H1 (cell line): ENCODE measurements around the gene NEMF. TPM values are rescaled to one million over a fixed set of nuclear protein-coding genes. Genes with fewer than 3 reads are reported as not detected.

Source experiments
- CTCF ChIA-PET: fragments of 300-600 bp; sonication (Branson Sonifier 250); formaldehyde crosslinking; loops from one replicate; lab custom pipeline; 2021; ENCODE audit not compliant: partially characterized antibody; lab: Charles Lee
- POLR2A ChIA-PET: fragments of 300-600 bp; sonication (Branson Sonifier 250); formaldehyde crosslinking; loops from one replicate; lab custom pipeline; 2021; ENCODE audit warnings: inconsistent platforms; ENCODE audit not compliant: partially characterized antibody; lab: Charles Lee
- DNase-seq, 2 experiments: peaks; one replicate each; pipeline versions ENCODE4 v3.0.0 to v3.0.0-alpha.2; 2010 to 2022; ENCODE audit warnings: low spot score in 2 of 2, low read depth in 1 of 2, mixed read lengths in 1 of 2
- FAIRE-seq: peaks from 2 replicates; lab custom pipeline; 2011; peaks lifted over from hg19 to GRCh38; lab: Jason Lieb, UNC
- H2AFZ ChIP-seq: 2 replicates; pipeline ENCODE4 v1.8.1; 2012; ENCODE audit warnings: low read length, inconsistent platforms
- H2AK5ac ChIP-seq: 2 replicates; pipeline ENCODE4 v1.6.1; 2013; ENCODE audit warnings: low read depth, low read length
- H2BK120ac ChIP-seq: replicated peaks from 2 replicates; pipeline ENCODE3; 2013; ENCODE audit warnings: low read depth, low read length, inconsistent platforms
- H2BK12ac ChIP-seq: 2 replicates; pipeline ENCODE4 v1.6.1; 2013; ENCODE audit warnings: low read depth, low read length
- H2BK15ac ChIP-seq: 2 replicates; pipeline ENCODE4 v1.6.1; 2013; ENCODE audit warnings: low read length
- H2BK20ac ChIP-seq: 2 replicates; pipeline ENCODE4 v1.6.1; 2013; ENCODE audit warnings: low read length
- H2BK5ac ChIP-seq: 2 replicates; pipeline ENCODE4 v1.6.1; 2013; ENCODE audit warnings: low read depth, low read length
- H3K14ac ChIP-seq: 2 replicates; pipeline ENCODE4 v1.6.1; 2013; ENCODE audit warnings: inconsistent platforms; ENCODE audit not compliant: insufficient read length
- H3K18ac ChIP-seq: 2 replicates; pipeline ENCODE4 v1.6.1; 2013; ENCODE audit warnings: low read length; ENCODE audit errors: extremely low read depth
- H3K23ac ChIP-seq: 2 replicates; pipeline ENCODE4 v1.6.1; 2013; ENCODE audit warnings: inconsistent platforms; ENCODE audit not compliant: insufficient read length
- H3K23me2 ChIP-seq: 2 replicates; pipeline ENCODE4 v1.6.1; 2013; ENCODE audit warnings: low read depth, low read length
- H3K27ac ChIP-seq: 2 replicates; pipeline ENCODE4 v1.6.1; 2011; ENCODE audit warnings: low read depth, low read length, inconsistent platforms
- H3K27me3 ChIP-seq, 4 experiments: replicated peaks in 1 of 4; 1 replicate in 1 of 4; 2 replicates in 3 of 4; pipeline versions ENCODE4 v1.6.1 to v1.8.1; 2011 to 2013; ENCODE audit warnings: low read length in 3 of 4, mild to moderate bottlenecking in 3 of 4, inconsistent platforms in 2 of 4, mixed read lengths in 2 of 4, moderate library complexity in 1 of 4; ENCODE audit not compliant: control insufficient read depth in 3 of 4, insufficient read depth in 3 of 4; ENCODE audit errors: extremely low read depth in 1 of 4
- H3K36me3 ChIP-seq, 4 experiments: 2 replicates each; pipeline versions ENCODE4 v1.6.1 to v1.8.1; 2011 to 2013; ENCODE audit warnings: mild to moderate bottlenecking in 4 of 4, low read length in 3 of 4, moderate library complexity in 2 of 4, control low read depth in 1 of 4, inconsistent platforms in 1 of 4; ENCODE audit not compliant: insufficient read depth in 4 of 4, control insufficient read depth in 2 of 4
- H3K4ac ChIP-seq: replicated peaks from 2 replicates; pipeline ENCODE3; 2013; ENCODE audit warnings: low read length, low read depth, mixed read lengths, inconsistent platforms; ENCODE audit not compliant: insufficient read length
- H3K4me1 ChIP-seq, 4 experiments: replicated peaks in 1 of 4; 1 replicate in 1 of 4; 2 replicates in 3 of 4; pipeline versions ENCODE4 v1.6.1 to v1.8.1; 2011 to 2013; ENCODE audit warnings: low read length in 3 of 4, inconsistent platforms in 2 of 4, mixed read lengths in 1 of 4; ENCODE audit not compliant: insufficient read depth in 4 of 4, control insufficient read depth in 3 of 4
- H3K4me2 ChIP-seq, 2 experiments: 2 replicates each; pipeline versions ENCODE4 v1.6.1 to v1.8.1; 2011 to 2013; ENCODE audit warnings: low read depth in 2 of 2, low read length in 2 of 2, control low read depth in 1 of 2, inconsistent platforms in 1 of 2, mild to moderate bottlenecking in 1 of 2; ENCODE audit not compliant: insufficient read depth in 1 of 2
- H3K4me3 ChIP-seq, 4 experiments: fragments of 200-600, 300-600 bp in 1 of 4; sonication (generic), shearing (Covaris generic), sonication (Bioruptor Twin) in 1 of 4; 2 replicates each; pipeline versions ENCODE4 v1.5.1 to v1.8.1; 2011 to 2016; ENCODE audit warnings: low read length in 4 of 4, low read depth in 3 of 4, control low read depth in 2 of 4, inconsistent platforms in 2 of 4, mild to moderate bottlenecking in 2 of 4, mixed read lengths in 1 of 4, moderate library complexity in 1 of 4; ENCODE audit not compliant: insufficient read depth in 2 of 4; ENCODE audit errors: extremely low read depth in 1 of 4
- H3K56ac ChIP-seq: replicated peaks from 2 replicates; pipeline ENCODE3; 2013; ENCODE audit warnings: low read depth, mild to moderate bottlenecking, mixed read lengths, low read length, inconsistent platforms; ENCODE audit not compliant: insufficient read length
- H3K79me1 ChIP-seq: 2 replicates; pipeline ENCODE4 v1.6.1; 2013; ENCODE audit warnings: low read depth, low read length, control low read depth
- H3K79me2 ChIP-seq, 2 experiments: 2 replicates each; pipeline versions ENCODE4 v1.6.1 to v1.8.1; 2012 to 2013; ENCODE audit warnings: low read length in 2 of 2, mild to moderate bottlenecking in 2 of 2, inconsistent platforms in 1 of 2; ENCODE audit not compliant: insufficient read depth in 2 of 2, control insufficient read depth in 1 of 2
- H3K9ac ChIP-seq, 4 experiments: replicated peaks in 1 of 4; 1 replicate in 1 of 4; 2 replicates in 3 of 4; pipeline versions ENCODE4 v1.6.1 to v1.8.1; 2011 to 2013; ENCODE audit warnings: low read depth in 3 of 4, low read length in 3 of 4, control low read depth in 2 of 4, mild to moderate bottlenecking in 2 of 4, moderate library complexity in 2 of 4, inconsistent platforms in 1 of 4; ENCODE audit errors: extremely low read depth in 1 of 4
- H3K9me3 ChIP-seq, 2 experiments: 2 replicates each; pipeline versions ENCODE4 v1.6.1 to v1.8.1; 2012 to 2013; ENCODE audit warnings: mild to moderate bottlenecking in 2 of 2, moderate library complexity in 2 of 2, control low read depth in 1 of 2, inconsistent platforms in 1 of 2, low read depth in 1 of 2, low read length in 1 of 2, mixed read lengths in 1 of 2; ENCODE audit not compliant: insufficient read depth in 2 of 2
- H4K20me1 ChIP-seq, 2 experiments: replicated peaks in 1 of 2; 2 replicates each; pipeline versions ENCODE3 to v1.8.1; 2011 to 2013; ENCODE audit warnings: inconsistent platforms in 2 of 2, low read length in 2 of 2, mild to moderate bottlenecking in 1 of 2; ENCODE audit not compliant: insufficient read depth in 2 of 2, control insufficient read depth in 1 of 2
- H4K5ac ChIP-seq: 2 replicates; pipeline ENCODE4 v1.6.1; 2013; ENCODE audit warnings: low read length, low read depth, mixed read lengths, inconsistent platforms; ENCODE audit not compliant: insufficient read length
- H4K8ac ChIP-seq: 2 replicates; pipeline ENCODE4 v1.8.0; 2013; ENCODE audit warnings: mild to moderate bottlenecking, moderate library complexity, low read length, inconsistent platforms; ENCODE audit not compliant: insufficient read depth; ENCODE audit errors: extremely low read depth
- H4K91ac ChIP-seq: replicated peaks from 2 replicates; pipeline ENCODE3; 2013; ENCODE audit warnings: low read length, mixed read lengths, inconsistent platforms; ENCODE audit not compliant: insufficient read length
- ASH2L ChIP-seq: fragments of 200-600, 300-600 bp; sonication (generic); IDR thresholded peaks from one replicate; pipeline ENCODE4 v1.7.1; 2017; ENCODE audit warnings: low read length
- BCL11A ChIP-seq, 2 experiments: IDR thresholded peaks; one replicate each; pipeline ENCODE4 v1.6.1; 2011; ENCODE audit warnings: low read depth in 2 of 2, low read length in 2 of 2, mild to moderate bottlenecking in 2 of 2
- CHD1 ChIP-seq: IDR thresholded peaks from 2 replicates; pipeline ENCODE4 v1.6.1; 2012; ENCODE audit warnings: low read depth, low read length, improper control_type of control experiment
- CHD2 ChIP-seq: IDR thresholded peaks from 2 replicates; pipeline ENCODE4 v1.6.1; 2012; ENCODE audit warnings: low read length, improper control_type of control experiment
- EGR1 ChIP-seq: IDR thresholded peaks from 2 replicates; pipeline ENCODE4 v1.6.1; 2011; ENCODE audit warnings: low read depth, low read length, borderline replicate concordance
- JUND ChIP-seq: IDR thresholded peaks from 2 replicates; pipeline ENCODE4 v1.6.1; 2011; ENCODE audit warnings: mild to moderate bottlenecking, improper control_type of control experiment, low read length
- KDM4A ChIP-seq: IDR thresholded peaks from one replicate; pipeline ENCODE4 v1.7.1; 2012; ENCODE audit warnings: low read depth, mild to moderate bottlenecking, moderate library complexity, low read length, inconsistent platforms; ENCODE audit not compliant: severe bottlenecking
- POLR2A ChIP-seq, 2 experiments: IDR thresholded peaks; 1 replicate in 1 of 2; 2 replicates in 1 of 2; pipeline ENCODE4 v1.6.1; 2011; ENCODE audit warnings: low read depth in 2 of 2, low read length in 2 of 2, mild to moderate bottlenecking in 2 of 2; ENCODE audit errors: control extremely low read depth in 1 of 2
- POLR2AphosphoS5 ChIP-seq: IDR thresholded peaks from 2 replicates; pipeline ENCODE4 v1.6.1; 2011; ENCODE audit warnings: low read depth, low read length
- SP2 ChIP-seq: IDR thresholded peaks from 2 replicates; pipeline ENCODE4 v1.6.1; 2012; ENCODE audit warnings: mild to moderate bottlenecking, low read length, inconsistent platforms
- TBP ChIP-seq: IDR thresholded peaks from 2 replicates; pipeline ENCODE4 v1.6.1; 2011; ENCODE audit warnings: low read depth, low read length, improper control_type of control experiment
- YY1 ChIP-seq: IDR thresholded peaks from 2 replicates; pipeline ENCODE4 v1.6.1; 2011; ENCODE audit warnings: low read depth, mild to moderate bottlenecking, low read length
- WGBS, 2 experiments: shearing (Covaris generic) in 1 of 2; methylation state at CpG; one replicate each; pipeline versions ENCODE4 v1.1.6 to v1.1.7; 2013 to 2015; ENCODE audit warnings: low lambda C conversion rate in 2 of 2, mixed read lengths in 2 of 2, inconsistent platforms in 1 of 2, low coverage in 1 of 2, missing lambda C conversion rate in 1 of 2; ENCODE audit not compliant: insufficient replicate concordance in 2 of 2, insufficient coverage in 1 of 2, insufficient read length in 1 of 2; ENCODE audit errors: extremely low coverage in 1 of 2, missing lambda C conversion rate in 1 of 2; 5-methylcytosine and 5-hydroxymethylcytosine counted together
- polyA plus RNA-seq, 7 experiments: library from polyadenylated mRNA; depleted of rRNA in 3 of 7; stranded (reverse) in 5 of 7; unstranded in 2 of 7; fragments of >200 nt in 5 of 7; fragments of 200-250 nt in 2 of 7; gene quantifications; 1 replicate in 5 of 7; 2 replicates in 1 of 7; 4 replicates in 1 of 7; pipeline versions ENCODE4 v1.2.1 to v1.2.3, GENCODE V29; 2011 to 2013; ENCODE audit warnings: missing spikeins in 2 of 7, mixed read lengths in 2 of 7
- total RNA-seq: library from RNA; stranded (reverse); fragmentation: NEBNext Ultra II Directional; extraction: Animal tissue kit (Norgen Biotek cat#: 25700); gene quantifications from 2 replicates; pipeline ENCODE4 v1.2.1, GENCODE V29; 2021
- TF ChIP-seq, protein P1 (sequence below): IDR thresholded peaks from 2 replicates; pipeline ENCODE4 v1.6.1; 2012; ENCODE audit warnings: inconsistent platforms

NEMF gene
- total and polyA plus RNA-seq, 2 of the 8 experiments (the other 6 are each of a cell fraction or from before 2014, with no cell fraction given) = 8.3 to 45.5 TPM

DNA sequence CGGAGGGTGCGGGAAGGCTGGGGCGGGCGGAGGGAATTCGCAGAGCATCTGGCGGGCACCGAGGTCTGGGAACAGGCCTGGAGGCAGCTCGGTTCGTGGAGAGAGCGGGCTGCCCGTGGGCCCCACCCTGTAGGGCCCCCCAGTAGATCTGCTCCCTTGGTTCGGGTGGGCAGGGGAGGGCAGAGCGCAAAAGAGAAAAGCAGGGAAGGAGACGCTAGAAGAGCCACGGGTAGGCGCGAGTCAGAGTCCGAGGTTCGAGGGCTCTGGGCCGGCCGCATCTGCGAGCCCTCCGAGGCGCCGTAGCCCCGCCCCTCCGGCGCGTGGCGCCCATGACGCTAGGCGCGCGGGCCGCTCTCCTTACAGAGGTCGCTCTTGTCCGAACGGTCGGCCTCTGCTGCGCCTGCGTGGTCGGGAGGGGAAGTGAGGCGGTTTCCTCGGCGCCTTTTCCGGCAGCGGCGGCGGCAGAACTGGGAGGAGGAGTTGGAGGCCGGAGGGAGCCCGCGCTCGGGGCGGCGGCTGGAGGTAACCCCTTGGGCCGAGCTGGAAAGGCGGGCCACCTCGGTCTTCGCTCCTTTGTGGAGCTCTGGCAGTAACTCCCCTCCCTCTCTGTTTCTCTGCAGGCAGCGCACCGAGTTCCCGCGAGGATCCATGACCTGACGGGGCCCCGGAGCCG, 40.2 kb upstream of the NEMF start, which contains the start of gene ARF6:
ARF6 (plus strand) TSS at position 447 of the 673 bp plus-strand sequence. CDS start 655 bp downstream, outside the sequence.
- DNase-seq = peak; percentile 83 to 96
- no peak within 1 kb of the TSS for H2BK12ac ChIP-seq
- no peak within 1 kb of the TSS for H3K4ac ChIP-seq
- H3K4me1 ChIP-seq = no peaks in the 10 kb centered on the region; a peak in 2 of 7 replicates
- H4K20me1 ChIP-seq = peaks cover 8 to 14% of the 10 kb centered on the region in 2 experiments
- H3K23me2 ChIP-seq = peaks cover 3% of the 10 kb centered on the region; the same call in 1 of the 2 replicates
- H3K27ac ChIP-seq = peak within 1 kb of the TSS; percentile 88
- H3K79me2 ChIP-seq = peaks cover 8 to 45% of the 10 kb centered on the region in 2 experiments
- no peak within 1 kb of the TSS for H2AK5ac ChIP-seq
- no peak within 1 kb of the TSS for H2BK120ac ChIP-seq
- H3K79me1 ChIP-seq = no peaks in the 10 kb centered on the region
- ChIA-PET POLR2A (interaction anchor here (0.7 to 2.6 kb wide), 16 partner anchors 10 to 224 kb away, joined by 3 to 22 read pairs (median 4); partner anchors contain the start of genes NEMF and VCPKMT), CTCF (interaction anchor here (0.7 to 1.9 kb wide), 7 partner anchors 7 to 30 kb away, joined by 3 to 7 read pairs (median 4); no protein-coding TSS in a partner anchor)
- H3K56ac ChIP-seq = peak within 1 kb of the TSS; percentile 86
- peak within 1 kb of the TSS; percentile 60 for H4K91ac ChIP-seq
- peak within 1 kb of the TSS; percentile 83 to 89 for H3K4me2 ChIP-seq
- no peak within 1 kb of the TSS for H3K14ac ChIP-seq
- peak within 1 kb of the TSS; percentile 97 for H4K5ac ChIP-seq
- peak within 1 kb of the TSS; percentile 34; the same call in 1 of the 2 replicates for H2AFZ ChIP-seq
- peak within 1 kb of the TSS; percentile 82 to 93 (median 84) for H3K4me3 ChIP-seq
- WGBS, 2 experiments = 2% methylated on average over 54 of the region's 66 CpGs; no CpG with 5 or more reads in 1 of the 2 experiments
- H3K9ac ChIP-seq = peak within 1 kb of the TSS; percentile 93 to 98 (median 97)
- H3K23ac ChIP-seq = no peak within 1 kb of the TSS
- H3K18ac ChIP-seq = peak within 1 kb of the TSS; percentile 73; the same call in 1 of the 2 replicates
- peak within 1 kb of the TSS; percentile 99 for H4K8ac ChIP-seq
- FAIRE-seq = no peak
- no peak within 1 kb of the TSS for H2BK20ac ChIP-seq
- no peaks in the 10 kb centered on the region for H3K9me3 ChIP-seq
- H2BK5ac ChIP-seq = peak within 1 kb of the TSS; percentile 87
- no peak within 1 kb of the TSS for H2BK15ac ChIP-seq
- H3K36me3 ChIP-seq = peaks cover 0 to 17% (median 0%) of the 10 kb centered on the region in 4 experiments; a peak in 1 of 8 replicates
- H3K27me3 ChIP-seq = no peaks in the 10 kb centered on the region
- no peak for TF ChIP-seq JUND
- peak; percentile 50; the same call in 1 of the 2 replicates for TF ChIP-seq CHD2
- peak; percentile 14; the same call in 1 of the 2 replicates for TF ChIP-seq CHD1
- peak; percentile 89 for TF ChIP-seq TBP
- TF ChIP-seq SP2 = no peak
- peak; percentile 56 for TF ChIP-seq ASH2L
- TF ChIP-seq BCL11A (IDR thresholded peaks at IDR 0.05; ENCODE audit: low read depth in 2 of 2, low read length in 2 of 2) = no peak
- TF ChIP-seq EGR1 = no peak
- TF ChIP-seq POLR2AphosphoS5 = peak; percentile 90
- TF ChIP-seq, protein P1, sequence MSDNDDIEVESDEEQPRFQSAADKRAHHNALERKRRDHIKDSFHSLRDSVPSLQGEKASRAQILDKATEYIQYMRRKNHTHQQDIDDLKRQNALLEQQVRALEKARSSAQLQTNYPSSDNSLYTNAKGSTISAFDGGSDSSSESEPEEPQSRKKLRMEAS = peak; percentile 71; the same call in 1 of the 2 replicates
- peak; percentile 68 to 99 for TF ChIP-seq POLR2A (IDR thresholded peaks at IDR 0.05; ENCODE audit: control extremely low read depth in 1 of 2, low read depth in 2 of 2, low read length in 2 of 2)
- peak; percentile 79 for TF ChIP-seq YY1
- peak; percentile 75 for TF ChIP-seq KDM4A
